Thoracic aorta (tissue), 2 donors: ENCODE data around the gene ABLIM2. TPM values are rescaled to one million over a fixed set of nuclear protein-coding genes. Genes with fewer than 3 reads are reported as not detected.

Source experiments
- ATAC-seq: fragments of 150-250 bp; one replicate; pipeline ENCODE4 v1.8.0; 2017; ENCODE audit warnings: low read depth; ENCODE audit not compliant: insufficient number of reproducible peaks, low FRiP score
- DNase-seq: peaks from one replicate; pipeline ENCODE4 v3.0.0-alpha.2; 2020; ENCODE audit warnings: low spot score
- H3K27ac ChIP-seq, 2 donors: fragments of 200-600 bp; sonication (generic); 1 replicate in 1 of 2; 2 replicates in 1 of 2; pipeline ENCODE4 v1.5.1; 2016; ENCODE audit warnings: mild to moderate bottlenecking in 2 of 2, moderate library complexity in 2 of 2
- H3K27me3 ChIP-seq: fragments of 200-600 bp; sonication (generic); replicated peaks from 2 replicates; pipeline ENCODE4 v1.6.0; 2016; ENCODE audit warnings: mild to moderate bottlenecking; ENCODE audit not compliant: insufficient read depth
- H3K36me3 ChIP-seq: fragments of 200-600 bp; sonication (generic); one replicate; pipeline ENCODE4 v1.5.1; 2016
- H3K4me1 ChIP-seq, 2 donors: fragments of 200-600 bp; sonication (generic); 1 replicate in 1 of 2; 2 replicates in 1 of 2; pipeline versions ENCODE4 v1.5.1 to v1.6.0; 2016; ENCODE audit warnings: low read depth in 2 of 2, mild to moderate bottlenecking in 1 of 2; ENCODE audit not compliant: control insufficient read depth in 1 of 2
- H3K4me3 ChIP-seq: fragments of 200-600 bp; sonication (generic); 2 replicates; pipeline ENCODE4 v1.5.1; 2016; ENCODE audit warnings: mild to moderate bottlenecking
- H3K9me3 ChIP-seq: fragments of 200-600 bp; sonication (generic); 2 replicates; pipeline ENCODE4 v1.5.1; 2016
- CTCF ChIP-seq: fragments of 200-600 bp; sonication (generic); IDR thresholded peaks from one replicate; pipeline ENCODE4 v1.5.1; 2019; ENCODE audit warnings: antibody characterized with exemption
- total RNA-seq, 2 donors: library from RNA; depleted of rRNA; stranded (reverse); fragments of >200 nt; gene quantifications; one replicate each; pipeline versions ENCODE4 v1.1.0 to v1.2.3, GENCODE V29; 2016

Gene ABLIM2
- total RNA-seq, 2 donors from 2014 or later, result 25.6 to 28.6 TPM

DNA sequence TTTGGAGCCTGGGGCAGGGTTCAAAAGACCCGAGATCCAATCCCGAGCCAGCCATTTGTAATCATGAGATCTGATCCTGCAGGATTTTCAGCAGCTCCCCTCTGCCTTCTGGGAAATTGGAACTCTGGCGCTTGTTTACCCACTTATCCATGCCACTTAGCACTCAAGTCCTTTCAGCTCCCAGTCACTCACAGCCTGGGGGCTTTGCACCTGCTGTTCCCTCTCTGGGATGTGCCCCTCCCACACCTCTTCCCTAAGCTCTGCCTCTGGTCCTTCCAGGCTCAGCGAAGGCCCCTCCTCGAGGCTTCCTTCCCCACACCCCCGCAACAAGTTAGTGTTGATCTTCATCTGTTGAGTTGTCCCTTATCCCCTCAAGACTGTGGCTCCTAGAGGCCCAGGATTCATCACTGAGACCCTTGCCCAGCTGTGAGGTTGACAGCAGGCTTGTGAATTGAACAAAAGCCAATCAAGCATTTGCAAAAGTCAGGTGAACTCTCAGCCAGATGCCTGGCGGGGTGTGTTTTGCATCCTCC lies 119.8 kb downstream of the ABLIM2 start:
- Histone ChIP-seq H3K36me3 (peaks cover 9% of the 10 kb centered on the region), H3K27me3 (no peaks in the 10 kb centered on the region), H3K27ac (no peak overlapping the region), H3K9me3 (no peaks in the 10 kb centered on the region), H3K4me3 (no peak overlapping the region), H3K4me1 (no peaks in the 10 kb centered on the region)
- TF ChIP-seq CTCF, result no peak
- no peak for ATAC-seq
- DNase-seq, result no peak

DNA sequence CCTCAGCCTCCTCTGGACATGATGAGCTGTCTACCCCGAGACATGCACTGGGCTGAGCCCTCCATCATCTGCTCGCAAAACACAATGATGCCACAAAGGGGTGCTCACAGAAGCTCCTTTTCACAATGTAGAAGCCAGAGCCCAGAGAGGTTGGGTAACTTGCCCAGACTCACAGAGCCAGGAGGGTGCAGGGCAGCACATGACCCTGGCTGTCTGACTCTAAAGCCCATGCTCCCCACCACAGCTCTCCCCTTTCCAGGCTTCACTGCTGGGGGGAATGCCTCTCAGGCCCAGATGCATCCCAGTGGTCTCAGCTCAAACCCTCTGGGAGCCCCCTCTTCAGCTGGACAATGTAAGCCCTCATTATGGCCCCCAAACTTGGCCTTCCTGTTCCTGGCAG lies 120.5 kb downstream of the ABLIM2 start:
- Histone ChIP-seq H3K4me1 (no peaks in the 10 kb centered on the region), H3K4me3 (no peak overlapping the region), H3K36me3 (peaks cover 10% of the 10 kb centered on the region), H3K27ac (no peak overlapping the region), H3K27me3 (no peaks in the 10 kb centered on the region), H3K9me3 (no peaks in the 10 kb centered on the region)
- ATAC-seq (no peak), DNase-seq (no peak)
- TF ChIP-seq CTCF, result no peak

DNA sequence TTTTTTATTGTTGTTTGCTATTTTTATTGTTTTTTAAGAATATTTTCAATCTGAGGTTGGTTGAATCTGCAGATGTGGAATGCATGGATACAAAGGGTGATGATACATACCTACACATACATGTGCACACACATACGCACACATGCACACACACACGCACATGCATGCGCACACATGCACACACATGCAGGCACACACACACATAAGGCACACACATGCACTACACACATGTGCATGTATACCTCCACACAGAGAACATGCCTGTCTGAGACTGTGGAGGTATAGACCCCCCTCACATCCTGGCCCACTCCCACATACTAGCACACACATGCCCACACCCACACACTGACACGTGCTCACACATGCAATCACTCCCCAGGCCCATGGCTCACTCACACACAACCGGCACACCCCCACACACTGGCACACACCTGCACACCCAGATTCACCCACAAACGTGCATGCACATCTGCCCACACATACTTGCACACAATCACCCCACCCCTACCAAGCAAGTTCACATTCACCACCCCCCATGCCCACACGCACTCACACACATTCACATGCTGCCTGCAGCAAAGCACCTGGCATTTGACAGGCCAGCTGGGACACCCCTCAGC lies 121.4 kb downstream of the ABLIM2 start:
- DNase-seq (no peak), ATAC-seq (no peak)
- Histone ChIP-seq H3K4me3 (no peak overlapping the region), H3K36me3 (peaks cover 10% of the 10 kb centered on the region), H3K4me1 (no peaks in the 10 kb centered on the region), H3K27me3 (no peaks in the 10 kb centered on the region), H3K9me3 (no peaks in the 10 kb centered on the region), H3K27ac (no peak overlapping the region)
- no peak for TF ChIP-seq CTCF

GRCh38 chr4:8035371-8035780 lies 123.2 kb downstream of the ABLIM2 start:
- Histone ChIP-seq H3K27me3 (no peaks in the 10 kb centered on the region), H3K4me1 (no peaks in the 10 kb centered on the region), H3K36me3 (peaks cover 10% of the 10 kb centered on the region), H3K4me3 (no peak overlapping the region), H3K27ac (no peak overlapping the region), H3K9me3 (no peaks in the 10 kb centered on the region)
- DNase-seq (no peak), ATAC-seq (no peak)
- no peak for TF ChIP-seq CTCF

- H3K36me3 ChIP-seq, result peaks cover 10% of the 10 kb centered on the region
- H3K4me1 ChIP-seq, result no peaks in the 10 kb centered on the region
- H3K27ac ChIP-seq, result no peak overlapping the region
- H3K27me3 ChIP-seq, result no peaks in the 10 kb centered on the region
- no peaks in the 10 kb centered on the region for H3K9me3 ChIP-seq
- H3K4me3 ChIP-seq, result no peak overlapping the region
- TF ChIP-seq CTCF, result no peak
- DNase-seq (no peak), ATAC-seq (no peak)
These were observed 124.6 kb downstream of the ABLIM2 start for GRCh38 chr4:8033829-8034528.
